Right lobe of liver (tissue), 6 donors: ENCODE results near the gene RALB. TPM values are rescaled to one million over a fixed set of nuclear protein-coding genes. Genes with fewer than 3 reads are reported as not detected.

ENCODE experiments used
- ATAC-seq, 4 donors: fragments of 200-7000 bp; cut with Tn5 transposase; one replicate each; pipeline ENCODE4 v1.9.1; 2020; ENCODE audit warnings: mild to moderate bottlenecking in 4 of 4, moderate library complexity in 4 of 4
- DNase-seq, 3 donors: peaks; one replicate each; pipeline ENCODE4 v3.0.0-alpha.2; 2020
- H3K27ac ChIP-seq, 3 donors: fragments of 200-600 bp; one replicate each; pipeline ENCODE4 v1.8.0; 2022
- H3K27me3 ChIP-seq, 2 donors: fragments of 200-600 bp; one replicate each; pipeline ENCODE4 v1.8.0; 2022
- H3K36me3 ChIP-seq, 4 donors: fragments of 200-600 bp; sonication (generic) in 1 of 4; one replicate each; pipeline versions ENCODE4 v1.5.1 to v1.8.0; 2017 to 2022; ENCODE audit warnings: control low read depth in 1 of 4
- H3K4me1 ChIP-seq, 4 donors: fragments of 200-600 bp; sonication (generic) in 1 of 4; one replicate each; pipeline versions ENCODE4 v1.5.1 to v1.8.0; 2017 to 2022; ENCODE audit warnings: control low read depth in 1 of 4
- H3K4me3 ChIP-seq, 3 donors: fragments of 200-600 bp; one replicate each; pipeline ENCODE4 v1.8.0; 2022
- H3K9me3 ChIP-seq, 4 donors: fragments of 200-600 bp; sonication (generic) in 1 of 4; one replicate each; pipeline versions ENCODE4 v1.5.1 to v1.8.0; 2017 to 2022; ENCODE audit warnings: control low read depth in 1 of 4
- POLR2A ChIP-seq: fragments of 450-650 bp; IDR thresholded peaks from one replicate; pipeline ENCODE4 v1.6.1; 2017; ENCODE audit warnings: antibody characterized with exemption, mild to moderate bottlenecking
- WGBS: methylation state at CpG from one replicate; pipeline ENCODE4 v1.1.6; 2018; ENCODE audit warnings: low coverage, low lambda C conversion rate; ENCODE audit not compliant: insufficient coverage; ENCODE audit errors: missing lambda C conversion rate; 5-methylcytosine and 5-hydroxymethylcytosine counted together
- intact Hi-C, 2 donors: fragments of 100-400 bp; cut with DNase I; formaldehyde crosslinking; loops; one replicate each; pipeline versions ENCODE4 v1.11.2 to v1.14.1; 2022
- total RNA-seq, 6 experiments: library from RNA; depleted of rRNA in 2 of 6; stranded (reverse); fragments of >200 nt in 2 of 6; fragmentation: NEBNext Ultra II Directional in 3 of 6; extraction: Animal tissue kit (Norgen Biotek cat#: 25700) in 3 of 6; gene quantifications; one replicate each; pipeline versions ENCODE4 v1.1.0 to v1.2.4, GENCODE V29; 2016 to 2023
- TF ChIP-seq, protein P1 (sequence below), 4 donors: fragments of 200-600 bp in 3 of 4; fragments of 450-650 bp in 1 of 4; IDR thresholded peaks; one replicate each; pipeline versions ENCODE4 v1.5.1 to v1.8.0; 2016 to 2022; ENCODE audit warnings: antibody characterized with exemption in 4 of 4, mild to moderate bottlenecking in 2 of 4
- donor health status: DM: no; HTN: yes; CAD: no.
- donor health status: DM: no; HTN: no; CAD: no.
- donor health status: DM: no; HTN: no; CAD: no.
- donor health status: DM: no; HTN: yes; CAD: no.
- donor health status: DM: no; HTN: yes; CAD: no.

Gene RALB
- total RNA-seq, 6 experiments from 2014 or later = 14.5 to 26.8 (median 18.6) TPM

GRCh38 chr2:120299561-120299960, 46.9 kb downstream of the RALB start:
- ATAC-seq (no peak), DNase-seq (no peak)
- no peaks in the 10 kb centered on the region for H3K27me3 ChIP-seq
- TF ChIP-seq, protein P1, sequence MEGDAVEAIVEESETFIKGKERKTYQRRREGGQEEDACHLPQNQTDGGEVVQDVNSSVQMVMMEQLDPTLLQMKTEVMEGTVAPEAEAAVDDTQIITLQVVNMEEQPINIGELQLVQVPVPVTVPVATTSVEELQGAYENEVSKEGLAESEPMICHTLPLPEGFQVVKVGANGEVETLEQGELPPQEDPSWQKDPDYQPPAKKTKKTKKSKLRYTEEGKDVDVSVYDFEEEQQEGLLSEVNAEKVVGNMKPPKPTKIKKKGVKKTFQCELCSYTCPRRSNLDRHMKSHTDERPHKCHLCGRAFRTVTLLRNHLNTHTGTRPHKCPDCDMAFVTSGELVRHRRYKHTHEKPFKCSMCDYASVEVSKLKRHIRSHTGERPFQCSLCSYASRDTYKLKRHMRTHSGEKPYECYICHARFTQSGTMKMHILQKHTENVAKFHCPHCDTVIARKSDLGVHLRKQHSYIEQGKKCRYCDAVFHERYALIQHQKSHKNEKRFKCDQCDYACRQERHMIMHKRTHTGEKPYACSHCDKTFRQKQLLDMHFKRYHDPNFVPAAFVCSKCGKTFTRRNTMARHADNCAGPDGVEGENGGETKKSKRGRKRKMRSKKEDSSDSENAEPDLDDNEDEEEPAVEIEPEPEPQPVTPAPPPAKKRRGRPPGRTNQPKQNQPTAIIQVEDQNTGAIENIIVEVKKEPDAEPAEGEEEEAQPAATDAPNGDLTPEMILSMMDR (IDR thresholded peaks at IDR 0.05) = no peak
- no peak for TF ChIP-seq POLR2A
- H3K4me3 ChIP-seq = no peak overlapping the region
- no peak overlapping the region for H3K27ac ChIP-seq
- intact Hi-C loops = no loop called here
- H3K9me3 ChIP-seq = no peaks in the 10 kb centered on the region
- H3K36me3 ChIP-seq = peaks cover 0 to 9% (median 0%) of the 10 kb centered on the region in 4 donors
- 100% methylated on average over 2 of the region's 6 CpGs for WGBS
- H3K4me1 ChIP-seq = no peaks in the 10 kb centered on the region

DNA sequence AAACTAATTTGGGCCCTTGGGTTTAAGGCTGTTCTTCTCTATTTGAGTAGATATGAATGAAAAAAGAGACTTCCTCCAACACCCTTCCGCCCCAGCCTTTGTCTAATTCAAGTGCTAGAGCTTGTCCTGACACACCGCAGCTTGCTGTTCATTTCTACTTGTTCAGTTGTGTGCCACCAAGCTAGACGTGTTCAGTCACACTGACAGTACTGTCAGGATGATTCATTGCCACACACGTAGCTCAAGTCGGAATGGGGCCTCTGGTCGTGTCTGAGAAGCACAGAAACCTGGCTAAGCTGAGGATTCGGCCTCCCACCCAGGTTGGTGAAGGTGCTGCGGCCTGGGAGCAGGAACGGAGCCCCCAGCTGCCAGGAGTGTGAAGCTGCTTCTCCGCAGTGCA, 47.7 kb downstream of the RALB start:
- WGBS = 90% methylated on average over 6 of the region's 10 CpGs
- no peak for TF ChIP-seq POLR2A
- TF ChIP-seq, protein P1 (IDR thresholded peaks at IDR 0.05) = no peak
- Histone ChIP-seq H3K4me1 (no peaks in the 10 kb centered on the region), H3K36me3 (peaks cover 0 to 5% (median 0%) of the 10 kb centered on the region in 4 donors), H3K27ac (no peak overlapping the region), H3K4me3 (no peak overlapping the region), H3K27me3 (no peaks in the 10 kb centered on the region), H3K9me3 (no peaks in the 10 kb centered on the region)
- DNase-seq (no peak), ATAC-seq (no peak)
- intact Hi-C loops = no loop called here

GRCh38 chr2:120301284-120301683, 48.6 kb downstream of the RALB start:
- TF ChIP-seq, protein P1 (IDR thresholded peaks at IDR 0.05) = no peak
- no peak for TF ChIP-seq POLR2A
- H3K4me1 ChIP-seq = no peaks in the 10 kb centered on the region
- intact Hi-C loops = no loop called here
- DNase-seq (no peak), ATAC-seq (no peak)
- H3K27me3 ChIP-seq = no peaks in the 10 kb centered on the region
- no peak overlapping the region for H3K27ac ChIP-seq
- no peak overlapping the region for H3K4me3 ChIP-seq
- 90% methylated on average over 4 of the region's 5 CpGs for WGBS
- peaks cover 0 to 5% (median 0%) of the 10 kb centered on the region in 4 donors for H3K36me3 ChIP-seq
- H3K9me3 ChIP-seq = no peaks in the 10 kb centered on the region

DNA sequence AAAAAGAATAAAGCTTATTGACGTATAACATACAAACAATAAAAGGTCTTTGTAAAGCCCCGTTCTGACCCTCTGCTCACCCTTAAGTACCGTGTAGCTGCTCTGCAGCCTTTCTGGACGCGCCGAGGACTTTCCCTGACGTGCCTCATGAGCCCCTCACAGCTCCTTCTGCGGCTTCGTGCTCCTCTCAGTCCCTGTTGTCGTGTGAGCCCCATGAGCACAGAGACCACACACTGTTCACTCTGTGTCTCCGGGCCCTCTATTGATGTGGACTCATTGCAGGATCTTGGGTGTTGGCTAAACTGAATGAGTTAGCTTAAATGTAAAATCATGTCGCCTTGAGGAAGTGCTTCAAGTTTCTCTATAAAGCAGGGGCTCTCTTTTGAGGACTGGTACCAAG, 49.6 kb downstream of the RALB start:
- no peaks in the 10 kb centered on the region for H3K4me1 ChIP-seq
- ATAC-seq (no peak), DNase-seq (no peak)
- no peak overlapping the region for H3K4me3 ChIP-seq
- no peaks in the 10 kb centered on the region for H3K27me3 ChIP-seq
- WGBS = 70% methylated on average over 4 of the region's 12 CpGs
- intact Hi-C loops = no loop called here
- TF ChIP-seq, protein P1 (IDR thresholded peaks at IDR 0.05) = no peak
- no peak for TF ChIP-seq POLR2A
- H3K9me3 ChIP-seq = no peaks in the 10 kb centered on the region
- H3K27ac ChIP-seq = no peak overlapping the region
- peaks cover 0 to 5% (median 0%) of the 10 kb centered on the region in 4 donors for H3K36me3 ChIP-seq

DNA sequence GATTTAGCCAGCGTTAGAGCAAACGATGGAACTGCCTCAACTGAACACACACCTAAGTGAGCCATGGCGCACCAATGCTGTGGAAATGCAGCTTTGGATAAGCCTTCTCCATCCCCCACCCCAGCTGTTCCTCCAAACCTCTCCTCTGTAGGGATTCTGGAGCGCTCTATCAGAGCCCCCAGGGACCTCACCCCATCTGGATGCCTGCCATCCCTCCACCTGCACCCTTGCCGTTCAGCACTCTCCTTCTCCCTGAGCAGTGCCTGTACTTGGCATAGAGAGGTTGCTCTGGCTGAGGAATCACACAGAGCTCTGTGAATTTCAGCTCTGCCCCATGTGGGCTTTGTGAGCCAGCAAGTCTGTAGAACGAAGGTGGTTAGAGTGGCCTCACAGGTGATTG, 50.5 kb downstream of the RALB start:
- no peak for DNase-seq
- peaks cover 0 to 5% (median 0%) of the 10 kb centered on the region in 4 donors for H3K36me3 ChIP-seq
- TF ChIP-seq POLR2A = no peak
- TF ChIP-seq, protein P1 (IDR thresholded peaks at IDR 0.05) = no peak
- WGBS = 68% methylated on average over 3 of the region's 6 CpGs
- no peaks in the 10 kb centered on the region for H3K9me3 ChIP-seq
- H3K4me1 ChIP-seq = no peaks in the 10 kb centered on the region
- ATAC-seq = no peak
- no peak overlapping the region for H3K27ac ChIP-seq
- H3K4me3 ChIP-seq = no peak overlapping the region
- H3K27me3 ChIP-seq = no peaks in the 10 kb centered on the region
- intact Hi-C loops = no loop called here
